Pancreas (tissue), 10 donors: ENCODE measurements around the gene FNDC3B. TPM values are rescaled to one million over a fixed set of nuclear protein-coding genes. Genes with fewer than 3 reads are reported as not detected.
"Not testable (repeated sequence)": the region's sequence is repeated elsewhere in the genome, so short reads cannot be mapped to it uniquely, and the experiment has no call there.

Experiments
- ATAC-seq, 4 donors: fragments of 200-7000 bp; cut with Tn5 transposase; one replicate each; pipeline versions ENCODE4 v1.8.0 to v1.9.1; 2020; ENCODE audit warnings: mild to moderate bottlenecking in 4 of 4, moderate library complexity in 4 of 4
- DNase-seq, 6 donors: peaks; one replicate each; pipeline ENCODE4 v3.0.0-alpha.2; 2020
- FAIRE-seq: peaks from 2 replicates; lab custom pipeline; 2012; peaks lifted over from hg19 to GRCh38; lab: Jason Lieb, UNC
- H3K27ac ChIP-seq, 4 donors: fragments of 200-600 bp; sonication (generic); 1 replicate in 3 of 4; 2 replicates in 1 of 4; pipeline versions ENCODE4 v1.5.0 to v1.8.0; 2020
- H3K27me3 ChIP-seq, 4 donors: fragments of 200-600 bp; one replicate each; pipeline ENCODE4 v1.8.0; 2021
- H3K36me3 ChIP-seq, 3 donors: fragments of 200-600 bp; sonication (generic) in 1 of 3; one replicate each; pipeline versions ENCODE4 v1.5.0 to v1.8.0; 2020 to 2021
- H3K4me1 ChIP-seq, 3 donors: fragments of 200-600 bp; one replicate each; pipeline ENCODE4 v1.8.0; 2021
- H3K4me3 ChIP-seq, 4 donors: fragments of 200-600 bp; sonication (generic) in 2 of 4; one replicate each; pipeline versions ENCODE4 v1.5.0 to v1.8.0; 2020 to 2021
- H3K9me3 ChIP-seq, 4 donors: fragments of 200-600 bp; one replicate each; pipeline ENCODE4 v1.8.0; 2021
- CTCF ChIP-seq, 4 donors: fragments of 200-600 bp; sonication (generic) in 3 of 4; IDR thresholded peaks; one replicate each; pipeline versions ENCODE4 v1.5.0 to v1.8.0; 2021; ENCODE audit warnings: antibody characterized with exemption in 4 of 4
- WGBS, 2 donors: extraction: QIAGEN DNeasy Blood & Tissue Kit; methylation state at CpG; one replicate each; pipeline ENCODE4 v1.1.7; 2013; 5-methylcytosine and 5-hydroxymethylcytosine counted together
- intact Hi-C, 3 donors: fragments of 100-400 bp; cut with DNase I; formaldehyde crosslinking; loops; one replicate each; pipeline versions ENCODE4 v1.11.1 to v1.14.2; 2022
- polyA plus RNA-seq, 2 donors: library from polyadenylated mRNA; stranded (reverse); fragments of 200-250 nt; gene quantifications; one replicate each; pipeline ENCODE4 v1.2.3, GENCODE V29; 2013
- total RNA-seq, 6 donors: library from RNA; stranded (reverse); fragmentation: NEBNext Ultra II Directional in 4 of 6; extraction: Animal tissue kit (Norgen Biotek cat#: 25700) in 4 of 6; gene quantifications; one replicate each; pipeline versions ENCODE4 v1.2.1 to v1.2.4, GENCODE V29; 2021 to 2023
- donor health status: healthy with polysubstance abuse.
- donor health status: DM: no; HTN: no; CAD: no; lungs with moderate emphysema.
- donor health status: DM: no; HTN: no; CAD: no.
- donor health status: control.
- donor health status: control.
- donor health status: Bipolar disorder and iron deficiency.
- donor health status: DM: yes; HTN: yes; CAD: no.
- donor health status: DM: no; HTN: no; CAD: no.
- donor health status: DM: no; HTN: no; CAD: no.
- donor health status: DM: yes; HTN: yes; CAD: no.

FNDC3B gene
- total and polyA plus RNA-seq, 8 donors: 9.3 to 126 (median 73.2) TPM

- intact Hi-C loops: no loop called here
- WGBS, 2 donors: 98% methylated on average over 13 of the region's 13 CpGs
- FAIRE-seq: no peak
Measured at GRCh38 chr3:172251211-172251610, 211.8 kb downstream of the FNDC3B start.

GRCh38 chr3:172253200-172253599 lies 213.8 kb downstream of the FNDC3B start:
- 84 to 85% methylated on average over 5 of the region's 5 CpGs for WGBS, 2 donors
- no peaks in the 10 kb centered on the region for H3K9me3 ChIP-seq
- intact Hi-C loops: no loop called here
- H3K4me1 ChIP-seq: peaks cover 0 to 12% (median 0%) of the 10 kb centered on the region in 3 donors
- DNase-seq (no peak), ATAC-seq (no peak), FAIRE-seq (no peak)
- H3K4me3 ChIP-seq: no peak overlapping the region
- H3K27ac ChIP-seq: no peak overlapping the region
- H3K27me3 ChIP-seq: no peaks in the 10 kb centered on the region
- H3K36me3 ChIP-seq: peaks cover 0 to 4% (median 0%) of the 10 kb centered on the region in 3 donors
- TF ChIP-seq CTCF (IDR thresholded peaks at IDR 0.05): no peak

More at GRCh38 chr3:172251211-172251610, 211.8 kb downstream of the FNDC3B start:
- Histone ChIP-seq H3K36me3 (peaks cover 0 to 4% (median 0%) of the 10 kb centered on the region in 3 donors), H3K4me1 (peaks cover 0 to 7% (median 2%) of the 10 kb centered on the region in 3 donors), H3K9me3 (no peaks in the 10 kb centered on the region), H3K27me3 (no peaks in the 10 kb centered on the region), H3K27ac (no peak overlapping the region), H3K4me3 (no peak overlapping the region)
- DNase-seq (no peak), ATAC-seq (no peak)
- no peak for TF ChIP-seq CTCF (IDR thresholded peaks at IDR 0.05)

GRCh38 chr3:172254542-172254941 lies 215.2 kb downstream of the FNDC3B start:
- ATAC-seq: no peak
- WGBS, 2 donors: 98 to 100% methylated on average over 1 of the region's 1 CpG

GRCh38 chr3:172255321-172255720 lies 215.9 kb downstream of the FNDC3B start:
- H3K4me3 ChIP-seq, intact Hi-C loops, ATAC-seq, H3K27me3 ChIP-seq, H3K4me1 ChIP-seq, FAIRE-seq, DNase-seq, H3K36me3 ChIP-seq, H3K9me3 ChIP-seq: not testable (repeated sequence)
- H3K27ac ChIP-seq: peak overlapping the region in 2 of 4 donors; percentile 10 to 12
- WGBS, 2 donors: 92 to 94% methylated on average over 10 of the region's 10 CpGs

More at GRCh38 chr3:172254542-172254941, 215.2 kb downstream of the FNDC3B start:
- peaks cover 0 to 10% (median 0%) of the 10 kb centered on the region in 3 donors for H3K4me1 ChIP-seq
- no peaks in the 10 kb centered on the region for H3K9me3 ChIP-seq
- DNase-seq (no peak), FAIRE-seq (no peak)
- no peaks in the 10 kb centered on the region for H3K27me3 ChIP-seq
- no peak overlapping the region for H3K4me3 ChIP-seq
- H3K36me3 ChIP-seq: peaks cover 0 to 4% (median 0%) of the 10 kb centered on the region in 3 donors
- intact Hi-C loops: no loop called here
- TF ChIP-seq CTCF (IDR thresholded peaks at IDR 0.05): no peak
- H3K27ac ChIP-seq: no peak overlapping the region

GRCh38 chr3:172256101-172256734 lies 216.8 kb downstream of the FNDC3B start:
- DNase-seq (peak in 2 of 6 donors; percentile 26 to 34), FAIRE-seq (no peak), ATAC-seq (peak; percentile 64 to 80 (median 77))
- TF ChIP-seq CTCF (IDR thresholded peaks at IDR 0.05): no peak
- Histone ChIP-seq H3K4me1 (peaks cover 0 to 11% (median 0%) of the 10 kb centered on the region in 3 donors), H3K36me3 (peaks cover 0 to 3% (median 0%) of the 10 kb centered on the region in 3 donors), H3K27me3 (no peaks in the 10 kb centered on the region), H3K9me3 (no peaks in the 10 kb centered on the region), H3K4me3 (no peak overlapping the region), H3K27ac (peak overlapping the region in 2 of 4 donors; percentile 37 to 61)
- WGBS, 2 donors: 48 to 58% methylated on average over 2 of the region's 2 CpGs
- intact Hi-C loops: no loop called here
